B cell (primary cell): ENCODE measurements around the gene SMIM28.

Source experiments
- EZH2 ChIP-seq: IDR thresholded peaks from 2 replicates; pipeline ENCODE4 v1.6.1; 2012; ENCODE audit warnings: borderline replicate concordance, low read depth, mild to moderate bottlenecking, moderate library complexity, low read length; ENCODE audit not compliant: insufficient read depth, poor library complexity, severe bottlenecking
- TF ChIP-seq, protein P1 (sequence below): fragments of 200-600 bp; IDR thresholded peaks from one replicate; pipeline ENCODE4 v1.8.0; 2022; ENCODE audit warnings: antibody characterized with exemption, mild to moderate bottlenecking

DNA sequence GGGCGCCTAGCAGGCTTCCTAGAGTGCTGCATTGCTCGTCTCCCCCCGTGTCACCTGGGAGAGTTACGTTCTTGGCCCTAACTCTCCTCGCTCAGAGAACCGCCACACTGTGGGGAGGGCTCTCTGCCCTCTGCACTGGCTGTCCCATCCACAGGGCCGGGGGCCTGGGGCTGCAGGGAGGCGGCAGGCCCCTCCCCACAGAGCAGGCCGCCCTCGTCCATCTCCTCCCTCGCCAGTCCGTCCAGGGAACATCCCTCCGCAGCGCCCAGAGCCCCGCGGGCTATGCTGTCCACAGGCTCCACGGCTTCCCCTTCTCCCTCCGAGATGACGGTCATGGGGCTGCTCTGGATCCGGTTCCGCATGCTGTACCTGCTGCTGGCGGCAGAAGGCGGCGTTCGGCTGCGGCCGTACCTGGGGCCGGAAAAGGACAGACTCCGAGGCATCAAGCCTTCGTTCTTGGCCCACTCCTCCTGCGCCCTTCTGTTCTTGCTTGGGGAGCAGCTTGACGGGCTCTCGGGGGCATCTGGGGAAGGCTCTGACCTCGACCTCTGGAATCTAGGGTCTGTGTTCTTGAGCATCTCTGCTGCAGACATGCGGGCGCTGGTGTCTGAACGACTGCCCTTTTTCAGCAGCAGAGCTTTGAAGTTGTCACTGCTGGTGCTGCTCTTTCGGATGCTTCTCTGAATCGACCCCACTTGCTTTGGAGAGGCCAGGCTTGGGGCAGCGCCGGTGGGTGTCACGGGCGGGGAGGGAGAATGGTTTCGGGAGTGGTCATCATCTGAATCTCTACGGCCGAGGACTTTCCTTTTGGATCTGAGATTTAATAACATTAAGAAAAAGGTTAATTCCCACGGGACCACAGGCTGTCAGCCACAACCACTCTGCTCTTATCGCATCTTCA lies 46.5 kb downstream of the SMIM28 start:
- TF ChIP-seq, protein P1, sequence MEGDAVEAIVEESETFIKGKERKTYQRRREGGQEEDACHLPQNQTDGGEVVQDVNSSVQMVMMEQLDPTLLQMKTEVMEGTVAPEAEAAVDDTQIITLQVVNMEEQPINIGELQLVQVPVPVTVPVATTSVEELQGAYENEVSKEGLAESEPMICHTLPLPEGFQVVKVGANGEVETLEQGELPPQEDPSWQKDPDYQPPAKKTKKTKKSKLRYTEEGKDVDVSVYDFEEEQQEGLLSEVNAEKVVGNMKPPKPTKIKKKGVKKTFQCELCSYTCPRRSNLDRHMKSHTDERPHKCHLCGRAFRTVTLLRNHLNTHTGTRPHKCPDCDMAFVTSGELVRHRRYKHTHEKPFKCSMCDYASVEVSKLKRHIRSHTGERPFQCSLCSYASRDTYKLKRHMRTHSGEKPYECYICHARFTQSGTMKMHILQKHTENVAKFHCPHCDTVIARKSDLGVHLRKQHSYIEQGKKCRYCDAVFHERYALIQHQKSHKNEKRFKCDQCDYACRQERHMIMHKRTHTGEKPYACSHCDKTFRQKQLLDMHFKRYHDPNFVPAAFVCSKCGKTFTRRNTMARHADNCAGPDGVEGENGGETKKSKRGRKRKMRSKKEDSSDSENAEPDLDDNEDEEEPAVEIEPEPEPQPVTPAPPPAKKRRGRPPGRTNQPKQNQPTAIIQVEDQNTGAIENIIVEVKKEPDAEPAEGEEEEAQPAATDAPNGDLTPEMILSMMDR: no peak
- no peak for TF ChIP-seq EZH2
